H1 (cell line): ENCODE measurements around the gene RFFL. TPM values are rescaled to one million over a fixed set of nuclear protein-coding genes. Genes with fewer than 3 reads are reported as not detected.

ENCODE experiments used
- ASH2L ChIP-seq: fragments of 200-600, 300-600 bp; sonication (generic); IDR thresholded peaks from one replicate; pipeline ENCODE4 v1.7.1; 2017; ENCODE audit warnings: low read length
- CHD1 ChIP-seq: IDR thresholded peaks from 2 replicates; pipeline ENCODE4 v1.6.1; 2012; ENCODE audit warnings: low read depth, low read length, improper control_type of control experiment
- PHF8 ChIP-seq: fragments of 200-600 bp; sonication (generic); conservative IDR thresholded peaks from 2 replicates; pipeline ENCODE4 v1.7.1; 2012; ENCODE audit warnings: low read depth, mild to moderate bottlenecking, inconsistent platforms, low read length, moderate library complexity
- polyA plus RNA-seq, 7 experiments: library from polyadenylated mRNA; depleted of rRNA in 3 of 7; stranded (reverse) in 5 of 7; unstranded in 2 of 7; fragments of >200 nt in 5 of 7; fragments of 200-250 nt in 2 of 7; gene quantifications; 1 replicate in 5 of 7; 2 replicates in 1 of 7; 4 replicates in 1 of 7; pipeline versions ENCODE4 v1.2.1 to v1.2.3, GENCODE V29; 2011 to 2013; ENCODE audit warnings: missing spikeins in 2 of 7, mixed read lengths in 2 of 7
- total RNA-seq: library from RNA; stranded (reverse); fragmentation: NEBNext Ultra II Directional; extraction: Animal tissue kit (Norgen Biotek cat#: 25700); gene quantifications from 2 replicates; pipeline ENCODE4 v1.2.1, GENCODE V29; 2021

RFFL gene
- total and polyA plus RNA-seq, 2 of the 8 experiments (the other 6 are each of a cell fraction or from before 2014, with no cell fraction given), result 14.0 to 24.5 TPM

GRCh38 chr17:35084987-35085386 lies 21.5 kb upstream of the RFFL start (continued):
- TF ChIP-seq CHD1, result no peak
- TF ChIP-seq PHF8, result no peak
- no peak for TF ChIP-seq ASH2L
